Small intestine (tissue), 7 donors: ENCODE results near the gene RBM4. TPM values are rescaled to one million over a fixed set of nuclear protein-coding genes. Genes with fewer than 3 reads are reported as not detected.

Experiments used
- DNase-seq, 2 donors: peaks; one replicate each; pipeline versions ENCODE4 v3.0.0 to v3.0.0-alpha.2; 2013
- FAIRE-seq: peaks from 2 replicates; lab custom pipeline; 2012; peaks lifted over from hg19 to GRCh38; lab: Jason Lieb, UNC
- H3K27ac ChIP-seq, 3 donors: one replicate each; pipeline ENCODE4 v1.5.1; 2013; ENCODE audit warnings: low read length in 2 of 3, mild to moderate bottlenecking in 2 of 3, control low read depth in 1 of 3, inconsistent platforms in 1 of 3, low read depth in 1 of 3, moderate library complexity in 1 of 3
- H3K27me3 ChIP-seq, 3 donors: one replicate each; pipeline ENCODE4 v1.6.1; 2013; ENCODE audit warnings: low read length in 3 of 3, inconsistent platforms in 1 of 3; ENCODE audit not compliant: control insufficient read depth in 3 of 3, insufficient read depth in 3 of 3
- H3K36me3 ChIP-seq, 3 donors: one replicate each; pipeline ENCODE4 v1.6.1; 2013; ENCODE audit warnings: low read length in 3 of 3, inconsistent platforms in 1 of 3, low read depth in 1 of 3, mild to moderate bottlenecking in 1 of 3, moderate library complexity in 1 of 3; ENCODE audit not compliant: control insufficient read depth in 3 of 3, insufficient read depth in 2 of 3
- H3K4me1 ChIP-seq, 3 donors: one replicate each; pipeline ENCODE4 v1.6.1; 2013; ENCODE audit warnings: low read length in 2 of 3, inconsistent platforms in 1 of 3, low read depth in 1 of 3, mild to moderate bottlenecking in 1 of 3, moderate library complexity in 1 of 3; ENCODE audit not compliant: control insufficient read depth in 3 of 3, insufficient read depth in 2 of 3
- H3K4me3 ChIP-seq, 3 donors: one replicate each; pipeline ENCODE4 v1.5.1; 2013; ENCODE audit warnings: low read length in 3 of 3, control low read depth in 1 of 3, inconsistent platforms in 1 of 3, low read depth in 1 of 3, mild to moderate bottlenecking in 1 of 3, moderate library complexity in 1 of 3
- H3K9me3 ChIP-seq, 2 donors: one replicate each; pipeline ENCODE4 v1.6.1; 2013; ENCODE audit warnings: low read depth in 1 of 2, low read length in 1 of 2; ENCODE audit not compliant: control insufficient read depth in 2 of 2, insufficient read depth in 1 of 2
- WGBS, 3 donors: extraction: QIAGEN DNeasy Blood & Tissue Kit; methylation state at CpG; one replicate each; pipeline ENCODE4 v1.1.7; 2013; 5-methylcytosine and 5-hydroxymethylcytosine counted together
- polyA plus RNA-seq, 4 donors: library from polyadenylated mRNA; stranded (reverse) in 3 of 4; unstranded in 1 of 4; fragments of 200-250 nt in 3 of 4; fragments of 120-200 nt in 1 of 4; gene quantifications; one replicate each; pipeline versions ENCODE4 v1.2.1 to v1.2.3, GENCODE V29; 2013
- donor health status: healthy with polysubstance abuse.
- donor health status: control.
- donor health status: control.
- donor health status: Bipolar disorder and iron deficiency.
- donor health status: healthy.

The RBM4 gene
- polyA plus RNA-seq, 4 donors: 86.1 to 141 (median 94.4) TPM

DNA sequence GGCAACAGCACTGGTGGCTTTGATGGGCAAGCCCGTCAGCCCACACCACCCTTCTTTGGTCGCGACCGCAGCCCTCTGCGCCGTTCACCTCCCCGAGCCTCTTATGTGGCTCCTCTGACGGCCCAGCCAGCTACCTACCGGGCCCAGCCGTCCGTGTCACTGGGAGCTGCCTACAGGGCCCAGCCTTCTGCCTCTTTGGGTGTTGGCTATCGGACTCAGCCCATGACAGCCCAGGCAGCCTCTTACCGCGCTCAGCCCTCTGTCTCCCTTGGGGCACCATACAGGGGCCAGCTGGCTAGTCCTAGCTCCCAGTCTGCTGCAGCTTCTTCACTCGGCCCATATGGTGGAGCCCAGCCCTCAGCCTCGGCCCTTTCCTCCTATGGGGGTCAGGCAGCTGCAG is 14.1 kb upstream of the RBM4 start:
- no peaks in the 10 kb centered on the region for H3K9me3 ChIP-seq
- H3K4me1 ChIP-seq: peaks cover 0 to 9% (median 0%) of the 10 kb centered on the region in 3 donors
- WGBS, 3 donors: 82 to 86% (median 84%) methylated on average over 16 of the region's 16 CpGs
- DNase-seq (no peak), FAIRE-seq (no peak)
- H3K36me3 ChIP-seq: peaks cover 22 to 65% (median 30%) of the 10 kb centered on the region in 3 donors
- no peak overlapping the region for H3K27ac ChIP-seq
- H3K4me3 ChIP-seq: no peak overlapping the region
- no peaks in the 10 kb centered on the region for H3K27me3 ChIP-seq

DNA sequence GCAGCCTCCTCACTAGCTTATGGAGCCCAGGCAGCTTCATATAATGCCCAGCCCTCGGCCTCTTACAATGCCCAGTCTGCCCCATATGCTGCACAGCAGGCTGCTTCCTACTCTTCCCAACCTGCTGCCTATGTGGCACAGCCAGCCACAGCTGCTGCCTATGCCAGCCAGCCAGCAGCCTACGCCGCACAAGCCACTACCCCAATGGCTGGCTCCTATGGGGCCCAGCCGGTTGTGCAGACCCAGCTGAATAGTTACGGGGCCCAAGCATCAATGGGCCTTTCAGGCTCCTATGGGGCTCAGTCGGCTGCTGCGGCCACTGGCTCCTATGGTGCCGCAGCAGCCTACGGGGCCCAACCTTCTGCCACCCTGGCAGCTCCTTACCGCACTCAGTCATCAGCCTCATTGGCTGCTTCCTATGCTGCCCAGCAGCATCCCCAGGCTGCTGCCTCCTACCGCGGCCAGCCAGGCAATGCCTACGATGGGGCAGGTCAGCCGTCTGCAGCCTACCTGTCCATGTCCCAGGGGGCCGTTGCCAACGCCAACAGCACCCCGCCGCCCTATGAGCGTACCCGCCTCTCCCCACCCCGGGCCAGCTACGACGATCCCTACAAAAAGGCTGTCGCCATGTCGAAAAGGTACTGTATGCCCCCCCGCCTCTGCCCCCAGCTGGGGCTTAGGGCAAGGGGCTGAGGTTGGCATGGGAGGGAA is 13.3 kb upstream of the RBM4 start:
- Histone ChIP-seq H3K9me3 (no peaks in the 10 kb centered on the region), H3K27me3 (no peaks in the 10 kb centered on the region), H3K27ac (no peak overlapping the region), H3K4me1 (peaks cover 0 to 9% (median 0%) of the 10 kb centered on the region in 3 donors), H3K36me3 (peaks cover 22 to 72% (median 33%) of the 10 kb centered on the region in 3 donors), H3K4me3 (no peak overlapping the region)
- 94 to 97% (median 95%) methylated on average over 21 to 26 of the region's 26 CpGs for WGBS, 3 donors
- FAIRE-seq (no peak), DNase-seq (no peak)

DNA sequence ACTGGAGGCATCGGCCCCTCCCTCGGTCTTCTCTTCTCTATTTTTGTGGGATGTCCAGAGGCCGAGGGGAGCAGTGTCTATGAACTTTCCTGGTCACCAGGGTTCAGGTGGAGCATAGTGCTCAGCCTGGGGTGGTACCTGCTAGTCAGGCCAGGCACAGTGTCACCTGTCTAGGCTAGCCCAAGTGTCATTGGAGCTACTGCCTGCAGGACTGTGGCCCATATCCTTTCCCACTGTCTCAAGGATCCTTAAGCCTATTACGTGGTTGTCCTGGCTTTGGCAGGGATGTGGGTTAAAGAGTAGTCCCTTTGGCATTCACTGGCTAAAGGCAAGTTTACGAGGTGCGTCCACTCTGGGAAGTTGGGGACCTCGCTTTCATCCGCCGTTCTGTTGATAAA is 12.8 kb upstream of the RBM4 start:
- no peak overlapping the region for H3K4me3 ChIP-seq
- no peaks in the 10 kb centered on the region for H3K27me3 ChIP-seq
- peaks cover 0 to 6% (median 0%) of the 10 kb centered on the region in 3 donors for H3K4me1 ChIP-seq
- peaks cover 22 to 72% (median 33%) of the 10 kb centered on the region in 3 donors for H3K36me3 ChIP-seq
- FAIRE-seq: no peak
- H3K27ac ChIP-seq: no peak overlapping the region
- no peak for DNase-seq
- H3K9me3 ChIP-seq: no peaks in the 10 kb centered on the region
- WGBS, 3 donors: 89 to 91% (median 90%) methylated on average over 9 of the region's 9 CpGs

DNA sequence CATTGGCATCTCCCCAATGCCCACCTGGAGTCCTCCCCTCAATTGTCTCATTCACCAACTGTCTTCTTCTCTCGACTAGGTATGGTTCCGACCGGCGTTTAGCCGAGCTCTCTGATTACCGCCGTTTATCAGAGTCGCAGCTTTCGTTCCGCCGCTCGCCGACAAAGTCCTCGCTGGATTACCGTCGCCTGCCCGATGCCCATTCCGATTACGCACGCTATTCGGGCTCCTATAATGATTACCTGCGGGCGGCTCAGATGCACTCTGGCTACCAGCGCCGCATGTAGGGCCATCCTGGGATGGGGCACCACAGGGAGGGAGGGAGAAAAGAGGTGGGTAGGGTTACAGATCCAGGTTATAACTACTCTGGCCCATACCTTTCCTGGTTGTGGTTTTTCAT is 12.1 kb upstream of the RBM4 start:
- Histone ChIP-seq H3K36me3 (peaks cover 22 to 71% (median 33%) of the 10 kb centered on the region in 3 donors), H3K4me1 (peaks cover 0 to 6% (median 0%) of the 10 kb centered on the region in 3 donors), H3K27me3 (no peaks in the 10 kb centered on the region), H3K9me3 (no peaks in the 10 kb centered on the region), H3K27ac (no peak overlapping the region), H3K4me3 (no peak overlapping the region)
- no peak for DNase-seq
- no peak for FAIRE-seq
- WGBS, 3 donors: 93 to 96% (median 95%) methylated on average over 25 of the region's 25 CpGs

DNA sequence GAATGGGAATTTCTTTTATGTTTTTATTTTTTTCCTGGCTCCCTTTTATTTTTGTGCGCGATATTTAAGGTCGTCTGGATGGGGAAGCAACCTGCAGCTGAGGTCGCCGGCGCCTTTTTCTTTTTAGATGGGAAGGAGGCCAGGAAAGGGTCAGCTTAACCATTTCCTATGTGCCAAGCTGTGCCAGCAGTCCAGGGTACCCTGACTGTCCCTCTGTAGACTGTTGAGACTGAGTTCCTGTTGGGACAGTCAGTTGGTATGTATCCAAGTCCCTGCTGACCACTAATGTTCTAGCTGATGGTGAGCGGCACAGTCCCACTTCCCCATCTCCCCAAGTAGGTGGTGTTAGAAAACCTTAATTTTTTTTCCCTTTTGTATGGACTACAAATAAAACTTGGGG is 11.6 kb upstream of the RBM4 start:
- FAIRE-seq: no peak
- H3K36me3 ChIP-seq: peaks cover 22 to 73% (median 33%) of the 10 kb centered on the region in 3 donors
- no peaks in the 10 kb centered on the region for H3K9me3 ChIP-seq
- DNase-seq: no peak
- no peak overlapping the region for H3K27ac ChIP-seq
- no peak overlapping the region for H3K4me3 ChIP-seq
- WGBS, 3 donors: 85 to 93% (median 92%) methylated on average over 7 of the region's 7 CpGs
- H3K27me3 ChIP-seq: no peaks in the 10 kb centered on the region
- H3K4me1 ChIP-seq: peaks cover 0 to 6% (median 0%) of the 10 kb centered on the region in 3 donors

DNA sequence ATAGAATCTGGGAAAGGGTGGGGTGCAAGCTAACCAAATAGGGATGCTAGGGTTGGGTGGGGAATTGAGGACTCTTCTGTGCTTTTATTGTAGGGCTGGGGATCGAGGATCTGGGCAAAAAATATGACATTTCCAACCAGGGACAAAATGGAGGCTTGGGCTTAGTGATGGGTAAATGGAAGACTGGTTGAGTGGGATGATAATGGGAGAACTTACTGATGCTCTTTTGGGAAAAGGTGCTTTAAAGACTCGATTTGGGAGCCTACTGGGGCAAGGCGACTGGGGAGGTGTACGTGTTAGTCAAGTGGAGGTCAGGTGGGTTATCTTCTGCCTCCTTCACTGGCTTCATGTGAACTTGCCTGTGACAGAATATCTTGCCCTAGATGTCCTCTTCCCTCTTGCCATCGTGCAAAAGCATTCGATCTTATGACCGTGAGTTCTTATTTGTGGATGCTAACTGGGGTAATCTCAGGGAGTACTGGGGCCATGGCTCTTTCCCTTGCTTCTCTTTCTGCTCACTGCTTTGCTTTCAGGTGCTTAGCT is 10.4 kb upstream of the RBM4 start:
- H3K4me3 ChIP-seq: no peak overlapping the region
- H3K36me3 ChIP-seq: peaks cover 22 to 73% (median 33%) of the 10 kb centered on the region in 3 donors
- no peak for DNase-seq
- no peak for FAIRE-seq
- H3K27me3 ChIP-seq: no peaks in the 10 kb centered on the region
- H3K27ac ChIP-seq: no peak overlapping the region
- peaks cover 0 to 1% (median 0%) of the 10 kb centered on the region in 3 donors for H3K4me1 ChIP-seq
- WGBS, 3 donors: 89 to 91% (median 90%) methylated on average over 7 of the region's 7 CpGs
- H3K9me3 ChIP-seq: no peaks in the 10 kb centered on the region

DNA sequence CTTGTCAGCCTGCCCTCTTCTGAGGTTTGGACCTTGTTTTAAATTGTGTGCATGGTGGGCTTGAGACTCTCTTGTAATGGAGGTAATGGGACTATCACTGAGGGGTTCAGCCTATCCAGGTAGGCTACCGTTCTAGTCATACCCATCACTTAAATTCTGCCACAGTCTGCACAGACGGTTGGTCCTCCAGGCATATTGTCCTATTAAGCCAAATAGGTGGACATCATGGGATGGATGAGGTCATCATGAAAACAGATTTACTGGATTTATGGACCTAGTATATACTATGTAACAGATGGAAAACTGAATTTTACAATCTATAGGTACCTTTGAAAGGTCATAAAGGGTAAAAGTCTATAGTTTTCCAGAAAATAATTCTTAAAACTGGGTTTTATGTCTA is 9.1 kb upstream of the RBM4 start:
- H3K36me3 ChIP-seq: peaks cover 22 to 72% (median 30%) of the 10 kb centered on the region in 3 donors
- H3K27ac ChIP-seq: no peak overlapping the region
- DNase-seq: no peak
- H3K4me3 ChIP-seq: no peak overlapping the region
- no peaks in the 10 kb centered on the region for H3K27me3 ChIP-seq
- 78 to 87% (median 82%) methylated on average over 2 of the region's 2 CpGs for WGBS, 3 donors
- H3K4me1 ChIP-seq: no peaks in the 10 kb centered on the region
- no peaks in the 10 kb centered on the region for H3K9me3 ChIP-seq
- no peak for FAIRE-seq

DNA sequence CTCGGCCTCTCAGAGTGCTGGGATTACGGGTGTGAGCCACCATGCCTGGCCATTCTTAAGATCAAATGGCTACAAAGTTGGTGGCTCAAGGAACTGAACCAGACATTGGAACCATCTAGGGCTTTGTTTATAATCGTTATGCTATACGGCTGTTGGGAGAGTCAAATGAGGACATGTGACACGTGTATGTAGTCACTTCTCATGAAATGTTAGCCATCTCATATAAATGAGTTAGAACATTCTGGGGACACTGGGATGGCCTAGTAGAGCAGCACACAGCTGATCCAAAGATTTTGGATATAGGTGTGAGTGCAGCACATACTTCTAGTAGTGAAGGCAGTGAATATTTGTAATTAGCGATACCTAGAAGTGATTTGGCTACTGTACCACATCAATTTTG is 6.6 kb upstream of the RBM4 start:
- 84 to 86% (median 85%) methylated on average over 6 of the region's 6 CpGs for WGBS, 3 donors
- no peaks in the 10 kb centered on the region for H3K9me3 ChIP-seq
- no peak for FAIRE-seq

More for the DNA sequence above, 6.6 kb upstream of the RBM4 start:
- H3K27ac ChIP-seq: no peak overlapping the region
- no peaks in the 10 kb centered on the region for H3K4me1 ChIP-seq
- no peak for DNase-seq
- H3K36me3 ChIP-seq: peaks cover 5 to 62% (median 17%) of the 10 kb centered on the region in 3 donors
- no peaks in the 10 kb centered on the region for H3K27me3 ChIP-seq
- H3K4me3 ChIP-seq: no peak overlapping the region
